Naive thymus-derived CD8-positive, alpha-beta T cell (primary cell): ENCODE results near the gene LRMDA. TPM values are rescaled to one million over a fixed set of nuclear protein-coding genes. Genes with fewer than 3 reads are reported as not detected.

Experiments
- ATAC-seq, 2 donors: fragments of 150-1000 bp; cut with Tn5 transposase in 1 of 2; sonication (Bioruptor Pico), chemical (Tn5 transposase) in 1 of 2; 1 replicate in 1 of 2; 2 replicates in 1 of 2; pipeline ENCODE4 v1.10.0; 2021; ENCODE audit warnings: mild to moderate bottlenecking in 2 of 2, moderate library complexity in 2 of 2
- POLR2A ChIA-PET: fragments of 350-600 bp; sonication (Branson Sonifier 250); formaldehyde crosslinking; loops from one replicate; lab custom pipeline; 2021; ENCODE audit warnings: antibody characterized with exemption; lab: Charles Lee
- DNase-seq, 10 donors: peaks; one replicate each; pipeline versions ENCODE4 v3.0.0 to v3.0.0-alpha.2; 2020 to 2022
- H3K27ac Mint-ChIP-seq, 10 donors: one replicate each; pipeline ENCODE4 v1.8.0; 2020 to 2022; ENCODE audit warnings: mild to moderate bottlenecking in 10 of 10, mixed read lengths in 10 of 10, moderate library complexity in 4 of 10, inconsistent platforms in 1 of 10
- H3K27me3 Mint-ChIP-seq, 5 donors: one replicate each; pipeline ENCODE4 v1.8.0; 2021 to 2022; ENCODE audit warnings: mixed read lengths in 5 of 5
- H3K36me3 Mint-ChIP-seq, 3 donors: one replicate each; pipeline ENCODE4 v1.8.0; 2020 to 2022; ENCODE audit warnings: mixed read lengths in 3 of 3, mild to moderate bottlenecking in 2 of 3, inconsistent platforms in 1 of 3
- H3K4me1 Mint-ChIP-seq, 4 donors: one replicate each; pipeline ENCODE4 v1.8.0; 2021 to 2022; ENCODE audit warnings: mixed read lengths in 4 of 4
- H3K4me3 Mint-ChIP-seq, 10 donors: one replicate each; pipeline ENCODE4 v1.8.0; 2020 to 2022; ENCODE audit warnings: mild to moderate bottlenecking in 10 of 10, mixed read lengths in 10 of 10, moderate library complexity in 6 of 10, inconsistent platforms in 1 of 10
- H3K9me3 Mint-ChIP-seq, 9 donors: one replicate each; pipeline ENCODE4 v1.8.0; 2020 to 2022; ENCODE audit warnings: mixed read lengths in 9 of 9, mild to moderate bottlenecking in 3 of 9, inconsistent platforms in 1 of 9, moderate library complexity in 1 of 9
- polyA plus RNA-seq, 3 donors: library from polyadenylated mRNA; unstranded; fragments of 300-500 nt; fragmentation: Illumina TruSeq; gene quantifications; one replicate each; pipeline ENCODE4 v1.2.3, GENCODE V29; 2021
- total RNA-seq, 8 experiments: library from RNA in 2 of 8; stranded (reverse) in 2 of 8; gene quantifications; one replicate each; pipeline ENCODE4 v1.2.3 and lab custom pipeline; 2021 to 2026

The LRMDA gene
- total and polyA plus RNA-seq, 5 experiments from 2014 or later, result not detected

GRCh38 chr10:76440426-76440825 lies 1009.0 kb downstream of the LRMDA start:
- ATAC-seq (no peak), DNase-seq (no peak)
- POLR2A ChIA-PET, result no interaction called here
- Mint-ChIP-seq H3K27me3 (peaks cover 0 to 4% (median 0%) of the 10 kb centered on the region in 5 donors), H3K4me1 (no peaks in the 10 kb centered on the region), H3K9me3 (peaks cover 0 to 3% (median 0%) of the 10 kb centered on the region in 9 donors), H3K27ac (no peak overlapping the region), H3K4me3 (no peak overlapping the region), H3K36me3 (no peaks in the 10 kb centered on the region)

- H3K27me3 Mint-ChIP-seq, result no peaks in the 10 kb centered on the region
- peaks cover 0 to 3% (median 0%) of the 10 kb centered on the region in 9 donors for H3K9me3 Mint-ChIP-seq
- no peak for DNase-seq
- H3K4me3 Mint-ChIP-seq, result no peak overlapping the region
- no peak overlapping the region for H3K27ac Mint-ChIP-seq
- H3K36me3 Mint-ChIP-seq, result no peaks in the 10 kb centered on the region
- POLR2A ChIA-PET, result no interaction called here
- H3K4me1 Mint-ChIP-seq, result no peaks in the 10 kb centered on the region
- ATAC-seq, result no peak
These were observed 1010.7 kb downstream of the LRMDA start for GRCh38 chr10:76442113-76442512.

GRCh38 chr10:76444034-76444800 lies 1012.8 kb downstream of the LRMDA start:
- POLR2A ChIA-PET, result no interaction called here
- Mint-ChIP-seq H3K36me3 (no peaks in the 10 kb centered on the region), H3K9me3 (peaks cover 0 to 3% (median 0%) of the 10 kb centered on the region in 9 donors), H3K27me3 (no peaks in the 10 kb centered on the region), H3K27ac (no peak overlapping the region), H3K4me1 (no peaks in the 10 kb centered on the region), H3K4me3 (no peak overlapping the region)
- ATAC-seq (no peak), DNase-seq (no peak)

- peaks cover 0 to 3% (median 0%) of the 10 kb centered on the region in 9 donors for H3K9me3 Mint-ChIP-seq
- no peaks in the 10 kb centered on the region for H3K4me1 Mint-ChIP-seq
- ATAC-seq, result no peak
- H3K27ac Mint-ChIP-seq, result no peak overlapping the region
- POLR2A ChIA-PET, result no interaction called here
- no peak overlapping the region for H3K4me3 Mint-ChIP-seq
- peaks cover 0 to 3% (median 0%) of the 10 kb centered on the region in 5 donors for H3K27me3 Mint-ChIP-seq
- no peak for DNase-seq
- no peaks in the 10 kb centered on the region for H3K36me3 Mint-ChIP-seq
These were observed 1016.2 kb downstream of the LRMDA start for GRCh38 chr10:76447578-76447977.

GRCh38 chr10:76451911-76452310 lies 1020.5 kb downstream of the LRMDA start:
- H3K27me3 Mint-ChIP-seq, result peaks cover 0 to 7% (median 0%) of the 10 kb centered on the region in 5 donors
- no peaks in the 10 kb centered on the region for H3K36me3 Mint-ChIP-seq
- no peaks in the 10 kb centered on the region for H3K4me1 Mint-ChIP-seq
- POLR2A ChIA-PET, result no interaction called here
- ATAC-seq (no peak), DNase-seq (no peak)
- H3K9me3 Mint-ChIP-seq, result peaks cover 0 to 10% (median 0%) of the 10 kb centered on the region in 9 donors
- no peak overlapping the region for H3K27ac Mint-ChIP-seq
- no peak overlapping the region for H3K4me3 Mint-ChIP-seq

- Mint-ChIP-seq H3K4me3 (no peak overlapping the region), H3K27me3 (peaks cover 0 to 7% (median 0%) of the 10 kb centered on the region in 5 donors), H3K4me1 (no peaks in the 10 kb centered on the region), H3K27ac (no peak overlapping the region), H3K36me3 (no peaks in the 10 kb centered on the region), H3K9me3 (peaks cover 0 to 10% (median 0%) of the 10 kb centered on the region in 9 donors)
- no peak for ATAC-seq
- DNase-seq, result no peak
- POLR2A ChIA-PET, result no interaction called here
These were observed 1021.9 kb downstream of the LRMDA start for GRCh38 chr10:76453332-76453731.

- Mint-ChIP-seq H3K4me3 (no peak overlapping the region), H3K9me3 (peaks cover 0 to 10% (median 0%) of the 10 kb centered on the region in 9 donors), H3K27ac (no peak overlapping the region), H3K27me3 (peaks cover 0 to 7% (median 0%) of the 10 kb centered on the region in 5 donors), H3K36me3 (no peaks in the 10 kb centered on the region), H3K4me1 (no peaks in the 10 kb centered on the region)
- DNase-seq, result no peak
- POLR2A ChIA-PET, result no interaction called here
- ATAC-seq, result no peak
These were observed 1022.6 kb downstream of the LRMDA start for GRCh38 chr10:76453997-76454396.

- peaks cover 0 to 7% (median 0%) of the 10 kb centered on the region in 5 donors for H3K27me3 Mint-ChIP-seq
- ATAC-seq (no peak), DNase-seq (no peak)
- H3K4me1 Mint-ChIP-seq, result no peaks in the 10 kb centered on the region
- H3K27ac Mint-ChIP-seq, result no peak overlapping the region
- H3K36me3 Mint-ChIP-seq, result no peaks in the 10 kb centered on the region
- peaks cover 0 to 10% (median 0%) of the 10 kb centered on the region in 9 donors for H3K9me3 Mint-ChIP-seq
- POLR2A ChIA-PET, result no interaction called here
- no peak overlapping the region for H3K4me3 Mint-ChIP-seq
These were observed 1023.2 kb downstream of the LRMDA start for GRCh38 chr10:76454506-76455140.

- ATAC-seq, result no peak
- no peaks in the 10 kb centered on the region for H3K36me3 Mint-ChIP-seq
- no peak for DNase-seq
- peaks cover 0 to 10% (median 0%) of the 10 kb centered on the region in 9 donors for H3K9me3 Mint-ChIP-seq
- POLR2A ChIA-PET, result no interaction called here
- peaks cover 0 to 7% (median 0%) of the 10 kb centered on the region in 5 donors for H3K27me3 Mint-ChIP-seq
- no peaks in the 10 kb centered on the region for H3K4me1 Mint-ChIP-seq
- no peak overlapping the region for H3K27ac Mint-ChIP-seq
- H3K4me3 Mint-ChIP-seq, result no peak overlapping the region
These were observed 1024.8 kb downstream of the LRMDA start for GRCh38 chr10:76456197-76456596.

- H3K27ac Mint-ChIP-seq, result no peak overlapping the region
- ATAC-seq (no peak), DNase-seq (no peak)
- H3K36me3 Mint-ChIP-seq, result no peaks in the 10 kb centered on the region
- POLR2A ChIA-PET, result no interaction called here
- peaks cover 0 to 9% (median 0%) of the 10 kb centered on the region in 9 donors for H3K9me3 Mint-ChIP-seq
- no peaks in the 10 kb centered on the region for H3K4me1 Mint-ChIP-seq
- H3K4me3 Mint-ChIP-seq, result no peak overlapping the region
- peaks cover 0 to 4% (median 0%) of the 10 kb centered on the region in 5 donors for H3K27me3 Mint-ChIP-seq
These were observed 1027.7 kb downstream of the LRMDA start for GRCh38 chr10:76459016-76459730.

GRCh38 chr10:76461024-76461423 lies 1029.6 kb downstream of the LRMDA start:
- Mint-ChIP-seq H3K9me3 (peaks cover 0 to 3% (median 0%) of the 10 kb centered on the region in 9 donors), H3K27me3 (peaks cover 0 to 3% (median 0%) of the 10 kb centered on the region in 5 donors), H3K4me1 (no peaks in the 10 kb centered on the region), H3K36me3 (no peaks in the 10 kb centered on the region), H3K4me3 (no peak overlapping the region), H3K27ac (no peak overlapping the region)
- ATAC-seq (no peak), DNase-seq (no peak)
- POLR2A ChIA-PET, result no interaction called here

- no peaks in the 10 kb centered on the region for H3K36me3 Mint-ChIP-seq
- no peaks in the 10 kb centered on the region for H3K4me1 Mint-ChIP-seq
- H3K27me3 Mint-ChIP-seq, result peaks cover 0 to 4% (median 0%) of the 10 kb centered on the region in 5 donors
- H3K9me3 Mint-ChIP-seq, result peaks cover 0 to 3% (median 0%) of the 10 kb centered on the region in 9 donors
- DNase-seq, result no peak
- no peak overlapping the region for H3K4me3 Mint-ChIP-seq
- ATAC-seq, result no peak
- no peak overlapping the region for H3K27ac Mint-ChIP-seq
- POLR2A ChIA-PET, result no interaction called here
These were observed 1031.7 kb downstream of the LRMDA start for GRCh38 chr10:76463111-76463510.
